Small intestine (tissue), 7 donors: Measurements from ENCODE around the gene AQP11. TPM values are rescaled to one million over a fixed set of nuclear protein-coding genes. Genes with fewer than 3 reads are reported as not detected.

Source experiments
- DNase-seq, 2 donors: peaks; one replicate each; pipeline versions ENCODE4 v3.0.0 to v3.0.0-alpha.2; 2013
- FAIRE-seq: peaks from 2 replicates; lab custom pipeline; 2012; peaks lifted over from hg19 to GRCh38; lab: Jason Lieb, UNC
- H3K27ac ChIP-seq, 3 donors: one replicate each; pipeline ENCODE4 v1.5.1; 2013; ENCODE audit warnings: low read length in 2 of 3, mild to moderate bottlenecking in 2 of 3, control low read depth in 1 of 3, inconsistent platforms in 1 of 3, low read depth in 1 of 3, moderate library complexity in 1 of 3
- H3K27me3 ChIP-seq, 3 donors: one replicate each; pipeline ENCODE4 v1.6.1; 2013; ENCODE audit warnings: low read length in 3 of 3, inconsistent platforms in 1 of 3; ENCODE audit not compliant: control insufficient read depth in 3 of 3, insufficient read depth in 3 of 3
- H3K36me3 ChIP-seq, 3 donors: one replicate each; pipeline ENCODE4 v1.6.1; 2013; ENCODE audit warnings: low read length in 3 of 3, inconsistent platforms in 1 of 3, low read depth in 1 of 3, mild to moderate bottlenecking in 1 of 3, moderate library complexity in 1 of 3; ENCODE audit not compliant: control insufficient read depth in 3 of 3, insufficient read depth in 2 of 3
- H3K4me1 ChIP-seq, 3 donors: one replicate each; pipeline ENCODE4 v1.6.1; 2013; ENCODE audit warnings: low read length in 2 of 3, inconsistent platforms in 1 of 3, low read depth in 1 of 3, mild to moderate bottlenecking in 1 of 3, moderate library complexity in 1 of 3; ENCODE audit not compliant: control insufficient read depth in 3 of 3, insufficient read depth in 2 of 3
- H3K4me3 ChIP-seq, 3 donors: one replicate each; pipeline ENCODE4 v1.5.1; 2013; ENCODE audit warnings: low read length in 3 of 3, control low read depth in 1 of 3, inconsistent platforms in 1 of 3, low read depth in 1 of 3, mild to moderate bottlenecking in 1 of 3, moderate library complexity in 1 of 3
- H3K9me3 ChIP-seq, 2 donors: one replicate each; pipeline ENCODE4 v1.6.1; 2013; ENCODE audit warnings: low read depth in 1 of 2, low read length in 1 of 2; ENCODE audit not compliant: control insufficient read depth in 2 of 2, insufficient read depth in 1 of 2
- WGBS, 3 donors: extraction: QIAGEN DNeasy Blood & Tissue Kit; methylation state at CpG; one replicate each; pipeline ENCODE4 v1.1.7; 2013; 5-methylcytosine and 5-hydroxymethylcytosine counted together
- polyA plus RNA-seq, 4 donors: library from polyadenylated mRNA; stranded (reverse) in 3 of 4; unstranded in 1 of 4; fragments of 200-250 nt in 3 of 4; fragments of 120-200 nt in 1 of 4; gene quantifications; one replicate each; pipeline versions ENCODE4 v1.2.1 to v1.2.3, GENCODE V29; 2013
- donor health status: healthy with polysubstance abuse.
- donor health status: control.
- donor health status: control.
- donor health status: Bipolar disorder and iron deficiency.
- donor health status: healthy.

Gene AQP11
- polyA plus RNA-seq, 4 donors, result 9.8 to 23.5 (median 16.4) TPM

GRCh38 chr11:77598195-77598594 is 8.4 kb downstream of the AQP11 start:
- H3K9me3 ChIP-seq, result no peaks in the 10 kb centered on the region
- 94 to 96% (median 96%) methylated on average over 2 of the region's 2 CpGs for WGBS, 3 donors
- no peaks in the 10 kb centered on the region for H3K27me3 ChIP-seq
- no peak for DNase-seq
- H3K4me3 ChIP-seq, result no peak overlapping the region
- peaks cover 0 to 22% (median 2%) of the 10 kb centered on the region in 3 donors for H3K36me3 ChIP-seq
- FAIRE-seq, result no peak
- H3K4me1 ChIP-seq, result peaks cover 3 to 21% (median 3%) of the 10 kb centered on the region in 3 donors
- no peak overlapping the region for H3K27ac ChIP-seq

GRCh38 chr11:77602381-77603088 is 12.8 kb downstream of the AQP11 start:
- Histone ChIP-seq H3K4me3 (no peak overlapping the region), H3K9me3 (no peaks in the 10 kb centered on the region), H3K27me3 (no peaks in the 10 kb centered on the region), H3K4me1 (peaks cover 0 to 21% (median 3%) of the 10 kb centered on the region in 3 donors), H3K36me3 (peaks cover 0 to 40% (median 9%) of the 10 kb centered on the region in 3 donors), H3K27ac (peak overlapping the region; percentile 40 to 88 (median 64))
- DNase-seq, result peak; percentile 79 to 94
- no peak for FAIRE-seq
- 64 to 83% (median 75%) methylated on average over 3 of the region's 3 CpGs for WGBS, 3 donors

GRCh38 chr11:77604281-77604680 is 14.5 kb downstream of the AQP11 start:
- FAIRE-seq, result no peak

GRCh38 chr11:77609234-77609633 is 19.5 kb downstream of the AQP11 start:
- H3K27me3 ChIP-seq, result no peaks in the 10 kb centered on the region
- H3K4me3 ChIP-seq, result no peak overlapping the region
- 49 to 74% (median 61%) methylated on average over 1 of the region's 1 CpG for WGBS, 3 donors
- peaks cover 4 to 42% (median 17%) of the 10 kb centered on the region in 3 donors for H3K36me3 ChIP-seq
- no peak for DNase-seq
- no peaks in the 10 kb centered on the region for H3K4me1 ChIP-seq
- FAIRE-seq, result no peak
- H3K27ac ChIP-seq, result no peak overlapping the region
- no peaks in the 10 kb centered on the region for H3K9me3 ChIP-seq

More at GRCh38 chr11:77604281-77604680, 14.5 kb downstream of the AQP11 start:
- DNase-seq, result no peak
- Histone ChIP-seq H3K27ac (no peak overlapping the region), H3K4me3 (no peak overlapping the region), H3K36me3 (peaks cover 2 to 44% (median 9%) of the 10 kb centered on the region in 3 donors), H3K27me3 (no peaks in the 10 kb centered on the region), H3K9me3 (no peaks in the 10 kb centered on the region), H3K4me1 (peaks cover 0 to 21% (median 3%) of the 10 kb centered on the region in 3 donors)
- WGBS, 3 donors, result 81 to 94% (median 81%) methylated on average over 2 of the region's 2 CpGs

DNA sequence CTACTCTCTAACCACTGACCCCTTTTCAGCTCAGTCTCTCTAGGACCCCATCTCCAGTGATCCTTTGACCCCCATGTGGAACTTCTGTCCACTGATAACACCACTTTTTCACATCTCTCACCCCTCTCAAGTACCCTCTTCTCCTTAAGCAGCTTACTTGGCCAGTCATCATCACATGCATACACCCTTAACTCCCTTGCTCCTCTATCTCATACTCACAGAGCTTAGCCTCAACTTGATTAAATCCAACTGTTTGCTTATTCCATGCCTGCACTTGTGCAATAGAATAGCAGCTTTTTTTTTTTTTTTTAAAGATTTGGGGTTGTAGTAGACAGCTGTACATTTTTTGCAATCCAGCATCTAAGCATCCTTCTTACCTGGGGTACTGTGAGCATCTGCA is 22.2 kb downstream of the AQP11 start:
- H3K4me1 ChIP-seq, result no peaks in the 10 kb centered on the region
- H3K36me3 ChIP-seq, result peaks cover 4 to 26% (median 17%) of the 10 kb centered on the region in 3 donors
- DNase-seq (no peak), FAIRE-seq (no peak)
- H3K27me3 ChIP-seq, result no peaks in the 10 kb centered on the region
- H3K27ac ChIP-seq, result no peak overlapping the region
- no peak overlapping the region for H3K4me3 ChIP-seq
- H3K9me3 ChIP-seq, result no peaks in the 10 kb centered on the region

- no peaks in the 10 kb centered on the region for H3K27me3 ChIP-seq
- no peaks in the 10 kb centered on the region for H3K4me1 ChIP-seq
- FAIRE-seq (no peak), DNase-seq (no peak)
- no peak overlapping the region for H3K27ac ChIP-seq
- no peak overlapping the region for H3K4me3 ChIP-seq
- 81 to 91% (median 87%) methylated on average over 3 of the region's 3 CpGs for WGBS, 3 donors
- H3K9me3 ChIP-seq, result no peaks in the 10 kb centered on the region
- peaks cover 0 to 25% (median 15%) of the 10 kb centered on the region in 3 donors for H3K36me3 ChIP-seq
These were observed 28.1 kb downstream of the AQP11 start for GRCh38 chr11:77617892-77618291.

GRCh38 chr11:77619576-77620198 is 29.9 kb downstream of the AQP11 start:
- no peaks in the 10 kb centered on the region for H3K9me3 ChIP-seq
- H3K4me1 ChIP-seq, result no peaks in the 10 kb centered on the region
- no peak for FAIRE-seq
- DNase-seq, result peak; percentile 69 to 70
- H3K36me3 ChIP-seq, result peaks cover 6 to 34% (median 15%) of the 10 kb centered on the region in 3 donors
- 84 to 88% (median 85%) methylated on average over 3 of the region's 3 CpGs for WGBS, 3 donors
- no peak overlapping the region for H3K4me3 ChIP-seq
- no peaks in the 10 kb centered on the region for H3K27me3 ChIP-seq
- no peak overlapping the region for H3K27ac ChIP-seq

DNA sequence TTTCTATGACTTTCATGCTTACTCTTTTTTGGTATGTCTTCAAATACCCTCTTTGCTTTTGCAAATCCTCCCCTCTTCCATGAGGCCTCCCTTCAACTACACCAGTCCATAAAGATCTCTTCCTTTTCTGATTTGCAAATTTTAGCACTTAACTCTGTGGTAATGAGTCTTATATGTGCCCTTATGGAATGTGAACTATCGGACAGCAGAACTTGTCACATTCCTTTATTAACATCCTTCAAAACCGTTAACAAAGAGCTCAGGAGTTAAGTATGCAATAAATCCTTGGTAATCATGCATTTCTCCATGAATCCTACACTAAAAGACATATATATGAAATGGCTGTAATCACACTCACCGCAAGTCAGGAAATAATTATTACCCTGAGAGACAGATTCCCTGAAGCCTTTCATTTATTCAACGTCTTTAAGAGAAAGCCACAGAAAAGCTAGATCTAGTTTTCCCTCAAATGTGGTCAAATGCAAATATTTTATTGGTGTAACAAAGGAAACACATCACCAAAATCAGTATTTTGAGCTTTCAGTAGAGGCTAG is 40.5 kb downstream of the AQP11 start:
- Histone ChIP-seq H3K36me3 (peaks cover 0 to 30% (median 5%) of the 10 kb centered on the region in 3 donors), H3K27ac (no peak overlapping the region), H3K4me1 (peaks cover 0 to 3% (median 0%) of the 10 kb centered on the region in 3 donors), H3K9me3 (no peaks in the 10 kb centered on the region), H3K4me3 (no peak overlapping the region), H3K27me3 (no peaks in the 10 kb centered on the region)
- DNase-seq (no peak), FAIRE-seq (no peak)
- 77 to 81% (median 79%) methylated on average over 4 of the region's 4 CpGs for WGBS, 3 donors
